NAMALWA (cell line): ENCODE results near the gene ZNF575.
"Not testable (repeated sequence)": the region's sequence is repeated elsewhere in the genome, so short reads cannot be mapped to it uniquely, and the experiment has no call there.

ENCODE experiments used
- DNase-seq: peaks from one replicate; pipeline ENCODE4 v3.0.0-alpha.2; 2015; ENCODE audit warnings: low spot score

ZNF575 gene

DNA sequence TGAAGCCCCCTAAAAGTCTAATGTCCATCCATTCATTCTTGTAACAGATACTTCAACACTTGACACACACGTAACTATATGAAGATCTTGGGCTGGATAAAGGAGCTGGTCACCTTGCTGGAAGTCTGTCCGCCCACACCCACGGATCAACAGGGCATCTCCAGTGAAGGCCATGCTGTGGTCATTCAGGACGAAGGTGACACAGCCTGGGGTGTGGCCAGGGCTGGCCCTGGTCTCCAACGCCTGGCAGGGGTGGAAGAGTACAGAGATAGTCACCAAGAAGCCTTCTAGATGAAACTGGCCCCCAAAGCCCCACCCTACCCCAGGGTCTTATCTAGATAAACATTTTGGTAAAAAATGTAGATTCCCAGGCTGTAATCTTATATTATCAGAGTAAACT lies 21.7 kb upstream of the ZNF575 start:
- no peak for DNase-seq

DNA sequence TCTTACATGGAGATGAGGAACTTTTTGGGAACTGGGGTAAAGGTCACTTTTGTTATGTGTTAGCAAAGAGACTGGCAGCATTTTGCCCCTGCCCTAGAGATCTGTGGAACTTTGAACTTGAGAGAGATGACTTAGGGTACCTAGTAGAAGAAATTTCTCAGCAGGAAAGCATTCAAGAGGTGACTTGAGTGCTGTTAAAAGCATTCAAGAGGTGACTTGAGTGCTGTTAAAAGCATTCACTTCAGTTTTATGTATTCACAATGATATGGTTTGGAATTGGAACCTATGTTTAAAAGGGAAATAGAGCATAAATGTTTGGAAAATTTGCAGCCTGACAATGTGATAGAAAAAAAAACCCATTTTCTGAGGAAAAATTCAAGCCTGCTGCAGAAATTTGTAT lies 20.6 kb upstream of the ZNF575 start:
- not testable (repeated sequence) for DNase-seq

DNA sequence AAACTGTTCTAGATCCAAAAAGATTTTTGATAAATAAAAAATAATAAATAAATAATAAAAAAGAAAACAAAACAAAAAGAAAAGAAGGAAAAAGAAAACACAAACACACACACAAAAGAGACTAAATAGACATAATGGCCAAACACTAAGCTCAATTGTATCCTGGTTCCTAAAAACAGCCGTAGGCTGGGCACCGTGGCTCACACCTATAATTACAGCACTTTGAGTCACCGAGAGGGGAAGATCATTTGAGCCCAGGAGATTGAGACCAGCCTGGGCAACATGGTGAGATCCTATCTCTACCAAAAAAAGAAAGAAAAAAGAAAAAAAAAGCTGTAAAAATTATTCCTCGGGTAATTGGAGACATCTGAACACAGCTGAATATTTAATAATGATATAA lies 14.9 kb upstream of the ZNF575 start:
- no peak for DNase-seq

DNA sequence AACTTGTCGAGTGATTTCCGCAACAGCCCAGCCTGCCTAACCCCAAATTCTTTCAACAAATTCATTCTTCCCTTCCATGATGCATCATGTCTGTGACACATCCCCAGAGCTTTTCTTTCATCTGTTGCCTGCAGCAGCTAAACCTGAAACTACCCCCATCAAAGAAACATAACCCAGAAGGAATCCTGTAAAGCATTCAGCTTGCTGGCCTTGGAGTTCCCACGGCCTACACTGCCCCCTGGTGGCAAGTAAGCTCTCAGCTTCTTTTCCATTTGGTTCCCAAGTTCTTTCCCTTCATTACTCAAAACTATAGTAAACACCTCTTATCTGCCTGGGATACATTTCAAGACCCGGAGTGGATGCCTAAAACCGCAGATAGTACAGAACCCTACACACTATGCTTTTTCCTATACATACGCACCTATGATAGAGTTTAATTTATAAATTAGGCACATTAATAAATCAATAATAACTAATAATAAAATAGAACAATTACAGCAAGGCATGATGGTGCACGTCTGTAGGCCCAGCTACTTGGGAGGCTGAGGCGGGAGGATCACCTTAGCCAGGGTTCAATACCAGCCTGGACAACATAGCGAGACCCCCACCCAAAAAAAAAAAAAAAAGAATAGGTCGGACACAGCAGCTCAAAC lies 13.4 kb upstream of the ZNF575 start:
- peak; percentile 84 for DNase-seq

DNA sequence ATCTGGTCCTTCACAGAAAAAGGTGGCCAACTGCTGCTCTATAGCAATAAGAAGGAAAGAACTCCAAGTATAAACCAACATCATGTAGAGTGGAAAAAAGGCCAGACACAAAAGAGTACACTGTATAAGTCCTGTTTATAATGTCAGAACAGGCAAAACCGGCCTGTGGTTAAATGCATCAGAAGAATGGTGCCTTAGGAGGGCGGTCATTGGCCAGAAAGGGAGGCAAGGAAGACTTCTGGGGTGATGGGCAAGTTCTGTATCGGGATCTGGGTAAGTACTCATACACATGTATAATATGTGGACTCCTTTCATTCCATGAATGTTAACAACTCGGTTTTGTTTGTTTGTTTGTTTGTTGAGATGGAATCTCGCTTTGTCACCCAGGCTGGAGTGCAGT lies 10.1 kb upstream of the ZNF575 start:
- no peak for DNase-seq

DNA sequence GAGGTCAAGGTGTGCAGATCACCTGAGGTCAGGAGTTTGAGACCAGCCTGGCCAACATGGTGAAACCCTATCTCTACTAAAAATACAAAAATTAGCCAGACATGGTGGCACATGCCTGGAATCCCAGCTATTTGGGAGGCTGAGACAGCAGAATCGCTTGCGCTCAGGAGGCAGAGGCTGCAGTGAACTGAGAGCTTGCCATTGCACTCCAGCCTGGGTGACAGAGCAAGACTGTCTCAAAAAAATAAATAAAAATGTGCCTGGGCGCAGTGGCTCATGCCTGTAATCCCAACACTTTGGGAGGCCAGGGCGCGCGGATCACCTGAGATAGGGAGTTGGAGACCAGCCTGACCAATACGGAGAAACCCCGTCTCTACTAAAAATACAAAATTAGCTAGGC lies 9.3 kb upstream of the ZNF575 start:
- not testable (repeated sequence) for DNase-seq

DNA sequence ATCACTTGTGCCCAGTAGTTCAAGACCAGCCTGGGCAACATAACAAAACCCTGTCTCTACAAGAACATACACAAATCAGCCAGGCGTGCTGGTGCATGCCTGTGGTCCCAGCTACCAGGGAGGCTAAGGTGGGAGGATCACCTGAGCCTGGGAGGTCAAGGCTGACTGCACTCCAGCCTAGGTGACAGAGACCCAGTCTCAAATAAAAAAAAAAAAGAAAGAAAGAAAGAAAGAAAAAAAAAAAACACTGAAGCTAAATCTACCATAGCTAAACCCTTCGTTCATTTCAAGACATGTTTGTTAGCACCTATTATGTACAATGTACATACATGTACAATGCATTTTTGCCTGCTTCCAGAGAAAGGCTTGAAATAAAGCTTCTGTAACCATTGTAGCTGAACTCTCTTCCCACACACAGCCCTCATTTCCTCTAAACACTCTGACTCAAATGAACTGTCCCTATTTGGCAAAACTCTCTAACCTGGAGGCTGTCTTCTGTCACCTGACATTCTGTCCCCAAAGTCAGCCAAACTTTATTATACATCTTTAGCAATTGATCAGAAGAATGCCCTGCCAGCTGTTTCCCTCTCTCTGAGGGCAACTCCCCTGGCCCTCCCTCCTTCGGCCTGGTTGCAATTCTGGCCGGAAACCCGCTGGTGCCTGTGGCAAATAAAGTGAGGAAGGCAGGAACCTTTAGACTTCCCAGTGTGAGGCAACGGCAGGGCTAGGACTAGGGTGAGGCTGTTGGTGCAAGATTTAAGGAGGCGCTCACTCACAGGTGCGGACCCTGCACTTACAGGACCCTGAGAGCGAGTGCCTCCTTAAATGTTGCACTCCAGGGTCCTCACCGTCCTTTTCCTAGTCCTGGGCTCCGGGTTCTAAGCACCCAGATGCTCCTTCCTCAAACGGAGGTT lies 7.8 kb upstream of the ZNF575 start:
- DNase-seq = no peak

DNA sequence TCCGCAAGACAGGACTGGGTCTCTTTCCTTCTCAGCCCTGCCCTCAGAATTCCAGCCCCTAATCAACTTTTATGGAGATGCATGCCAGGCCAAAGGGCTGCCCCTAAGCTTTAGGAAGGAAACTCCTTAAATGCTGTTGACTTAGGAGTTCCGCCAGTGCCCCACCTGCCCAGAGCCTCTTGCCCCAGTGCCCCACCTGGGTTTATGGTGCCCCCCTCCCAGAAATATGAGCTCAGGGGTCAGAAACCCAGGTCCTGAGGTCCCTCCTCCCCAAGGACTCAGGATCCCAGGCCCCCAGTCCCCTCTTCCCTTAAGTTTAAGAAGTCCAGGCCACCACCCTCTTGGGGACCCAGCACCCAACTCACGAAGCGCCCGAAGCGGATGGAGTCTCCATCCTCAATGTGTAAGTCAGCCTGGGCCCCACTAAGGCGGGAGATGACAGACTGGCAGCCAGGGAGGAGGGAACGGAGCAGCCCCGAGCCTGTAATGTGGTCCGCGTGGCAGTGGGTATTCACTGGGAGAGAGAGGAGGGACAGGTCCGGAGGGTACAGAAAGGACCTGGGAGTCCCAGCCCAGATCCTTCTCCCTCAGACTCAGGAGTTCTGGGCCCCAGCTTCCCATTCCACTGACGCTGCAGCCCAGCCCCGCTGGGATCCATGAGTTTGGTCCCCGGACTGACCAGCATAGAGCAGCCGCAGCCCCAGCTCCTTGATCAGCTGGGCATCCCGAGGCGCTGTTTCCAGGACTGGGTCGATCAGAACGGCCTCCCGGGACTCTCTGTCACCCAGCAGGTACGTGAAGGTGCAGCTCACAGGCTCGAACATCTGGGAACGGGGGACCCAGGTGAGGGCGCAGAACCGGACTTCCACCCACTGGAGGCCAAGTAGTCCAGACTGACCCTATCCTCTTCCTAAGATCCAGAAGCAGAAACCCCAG lies 6.9 kb upstream of the ZNF575 start:
- no peak for DNase-seq

DNA sequence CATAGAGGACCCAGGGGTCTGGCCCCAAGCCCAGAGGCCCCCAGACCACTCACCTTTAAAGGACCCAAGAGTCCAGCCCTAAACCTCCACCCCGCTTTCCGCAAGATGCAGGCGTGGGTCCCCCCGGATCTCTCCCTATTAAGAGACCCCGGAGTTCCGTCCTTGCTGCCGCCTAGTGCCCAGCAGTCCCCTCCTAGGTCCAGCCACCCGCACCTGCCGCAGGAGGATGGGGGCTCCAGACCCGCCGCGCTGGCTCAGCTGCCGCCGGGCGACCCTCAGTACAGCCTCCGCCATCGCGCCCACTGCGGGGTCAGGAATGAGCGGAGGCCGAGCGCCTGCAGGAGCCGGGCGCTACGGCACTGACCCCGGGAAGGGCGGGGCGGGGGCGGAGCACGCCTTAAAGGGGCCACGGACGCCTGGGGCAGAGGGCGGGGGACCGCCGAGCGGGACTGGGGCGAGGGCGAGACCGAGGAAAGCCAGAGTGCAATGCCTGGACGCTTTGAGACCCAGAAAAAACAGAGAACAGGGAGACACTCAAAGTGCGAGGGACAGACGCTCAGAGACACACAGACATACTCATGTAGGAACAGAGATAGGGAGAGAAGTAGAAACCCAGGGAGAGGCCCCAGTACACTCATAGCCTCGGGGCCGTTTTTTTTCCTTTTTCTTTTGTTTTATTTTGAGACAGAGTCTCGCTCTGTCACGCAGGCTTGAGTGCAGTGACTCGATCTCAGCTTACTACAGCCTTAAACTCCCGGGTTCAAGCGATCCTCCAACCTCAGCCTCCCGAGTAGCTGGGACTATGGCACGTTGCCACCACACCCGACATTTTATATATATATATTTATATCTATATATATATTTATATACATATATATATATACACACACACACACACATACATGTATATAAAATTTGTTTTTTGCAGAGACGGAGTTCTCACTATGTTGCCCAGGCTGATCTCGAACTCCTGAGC lies 5.8 kb upstream of the ZNF575 start, which contains the start of gene ETHE1:
Gene ETHE1, minus strand, starts transcription at position 318 of the 976 bp plus-strand sequence. Its CDS starts 24 bp downstream, at position 294.
- DNase-seq = peak; percentile 59

DNA sequence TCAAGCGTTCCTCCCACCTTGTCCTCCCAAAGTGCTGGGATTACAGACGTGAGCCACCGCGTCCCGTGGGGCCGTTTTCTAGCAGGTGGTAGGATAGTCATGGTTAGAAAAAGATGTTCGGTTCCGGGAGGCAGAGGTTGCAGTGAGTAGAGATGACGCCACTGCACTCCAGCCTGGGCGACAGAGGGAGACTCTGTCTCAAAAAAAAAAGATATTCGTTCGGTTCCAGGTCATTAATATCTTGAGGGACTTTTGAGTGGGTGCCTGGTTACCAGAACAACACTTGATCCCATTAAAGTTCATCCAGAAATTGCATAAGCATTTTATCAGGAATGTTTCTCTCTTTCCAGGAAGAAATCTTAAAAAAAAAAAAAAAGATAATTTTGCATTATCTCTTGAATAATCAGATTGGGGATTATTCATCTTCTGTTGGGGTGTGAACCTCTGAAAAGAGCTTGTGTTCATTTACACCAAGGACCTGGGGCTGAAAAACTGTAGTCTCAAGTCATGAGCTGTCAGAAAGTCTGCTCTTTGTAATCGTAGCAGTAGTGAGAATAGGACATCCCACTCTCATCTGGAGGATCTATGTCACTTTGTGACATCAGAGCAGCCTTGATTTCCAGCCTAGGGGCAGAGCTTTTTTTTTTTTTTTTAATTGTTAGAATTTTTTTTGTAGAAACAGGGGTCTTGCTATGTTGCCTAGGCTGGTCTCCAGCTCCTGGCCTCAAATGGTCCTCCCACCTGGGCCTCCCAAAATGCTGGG lies 4.9 kb upstream of the ZNF575 start:
- no peak for DNase-seq

DNA sequence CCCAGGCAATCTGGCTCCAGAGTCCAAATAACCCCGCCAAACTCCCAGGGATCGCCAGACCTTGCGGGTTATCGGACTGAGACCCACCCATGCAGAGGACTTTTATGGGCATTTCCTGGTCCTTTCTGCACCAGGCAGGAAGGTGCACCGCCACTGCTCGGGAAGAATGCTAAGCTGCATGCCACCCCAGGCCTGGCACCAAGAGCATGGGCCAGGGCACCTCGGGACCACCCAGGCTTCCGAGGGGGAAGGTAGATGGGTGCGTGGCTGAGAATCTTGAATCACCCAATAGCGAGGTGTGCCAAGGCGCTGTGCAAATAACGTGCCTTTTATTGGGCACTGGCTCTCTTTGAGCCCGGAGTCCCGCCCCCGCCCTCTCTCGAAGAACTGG lies 422 bp upstream of the ZNF575 start:
- DNase-seq = no peak

DNA sequence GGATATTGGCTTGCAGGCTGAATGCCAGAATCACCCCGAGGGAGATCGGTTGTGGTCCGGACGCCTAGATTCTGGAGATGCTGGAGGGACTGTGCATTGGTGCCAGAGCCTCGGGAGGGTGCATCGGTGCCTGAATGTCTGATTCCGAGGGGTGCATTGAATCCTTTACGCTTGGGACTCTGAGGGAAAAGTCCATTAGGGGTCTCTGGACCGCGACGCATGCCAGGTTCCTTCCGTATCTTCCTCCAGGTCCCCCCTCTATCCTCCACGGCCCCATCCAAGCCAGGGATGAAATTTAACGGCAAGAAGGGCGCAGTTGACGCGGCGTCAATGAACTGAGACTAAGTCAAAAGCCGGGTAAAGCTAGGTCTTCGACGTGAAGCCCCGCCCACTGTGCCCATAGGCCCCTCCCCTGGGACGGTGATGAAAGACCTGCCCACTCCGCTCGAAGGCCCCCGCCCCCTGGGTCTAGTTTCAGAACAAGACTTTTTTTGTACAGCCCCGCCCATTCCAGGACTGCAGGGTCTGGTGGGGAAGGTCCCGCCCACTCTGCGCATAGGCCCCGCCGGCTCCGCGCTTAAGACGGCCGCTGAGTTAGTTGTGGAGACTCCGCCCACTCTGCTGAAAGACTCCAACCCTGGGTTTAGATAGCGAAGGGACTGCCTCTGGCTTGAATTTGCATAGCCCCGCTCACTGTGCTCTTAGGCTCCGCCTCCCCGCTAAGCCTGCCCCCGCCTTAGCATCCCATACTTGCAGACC lies 737 bp downstream of the ZNF575 start:
- DNase-seq = peak; percentile 100

DNA sequence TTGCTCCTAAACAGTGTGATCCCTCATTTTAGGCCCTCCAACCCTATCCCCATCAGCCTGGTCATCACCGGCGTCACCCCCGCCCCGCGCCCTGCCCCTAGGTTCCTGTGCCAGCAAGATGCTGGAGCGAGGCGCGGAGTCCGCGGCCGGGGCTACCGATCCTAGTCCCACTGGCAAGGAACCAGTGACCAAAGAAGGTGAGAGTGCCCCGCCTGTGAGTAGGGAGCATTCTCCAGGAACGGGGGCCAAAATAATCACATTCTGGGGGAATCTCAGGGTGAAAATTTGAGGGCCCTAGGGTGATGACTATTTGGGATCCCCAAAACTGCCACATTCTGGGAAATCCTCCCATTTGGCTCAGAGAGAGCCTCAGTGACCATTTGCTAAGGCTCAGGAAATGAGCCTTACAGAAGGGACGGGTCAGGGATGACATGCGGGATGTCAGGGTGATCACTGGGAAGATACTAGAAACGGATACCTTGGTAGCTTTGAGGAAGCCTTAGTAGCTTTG lies 1.4 kb downstream of the ZNF575 start:
- DNase-seq = no peak

DNA sequence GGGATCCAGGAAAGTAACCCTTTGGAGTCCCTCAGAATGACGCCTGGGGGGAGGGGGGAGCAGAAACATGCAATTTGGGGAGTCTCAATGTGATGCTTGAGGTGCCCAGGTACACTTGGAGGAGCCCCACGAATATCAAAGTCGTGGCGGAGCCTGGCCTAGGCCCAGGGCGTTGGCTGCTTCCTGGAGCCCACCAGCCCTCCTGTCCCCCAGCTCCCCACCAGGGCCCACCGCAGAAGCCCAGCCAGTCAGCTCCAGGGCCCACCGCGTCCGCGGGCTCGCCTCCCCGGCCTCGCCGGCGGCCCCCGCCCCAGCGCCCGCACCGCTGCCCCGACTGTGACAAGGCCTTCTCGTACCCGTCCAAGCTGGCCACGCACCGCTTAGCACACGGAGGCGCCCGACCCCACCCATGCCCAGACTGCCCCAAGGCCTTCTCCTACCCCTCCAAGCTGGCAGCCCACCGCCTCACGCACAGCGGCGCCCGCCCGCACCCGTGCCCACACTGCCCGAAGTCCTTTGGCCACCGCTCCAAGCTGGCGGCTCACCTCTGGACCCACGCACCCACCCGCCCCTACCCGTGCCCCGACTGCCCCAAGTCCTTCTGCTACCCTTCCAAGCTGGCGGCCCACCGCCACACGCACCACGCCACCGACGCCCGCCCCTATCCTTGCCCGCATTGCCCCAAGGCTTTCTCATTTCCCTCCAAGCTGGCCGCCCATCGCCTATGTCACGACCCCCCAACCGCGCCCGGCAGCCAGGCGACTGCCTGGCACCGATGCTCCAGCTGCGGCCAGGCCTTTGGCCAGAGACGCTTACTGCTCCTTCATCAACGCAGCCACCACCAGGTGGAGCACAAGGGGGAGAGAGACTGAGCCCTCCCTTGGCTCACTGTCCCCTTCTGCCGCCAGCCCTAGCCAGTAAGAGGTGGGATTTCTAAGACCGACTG lies 2.1 kb downstream of the ZNF575 start:
- DNase-seq = peak; percentile 59

DNA sequence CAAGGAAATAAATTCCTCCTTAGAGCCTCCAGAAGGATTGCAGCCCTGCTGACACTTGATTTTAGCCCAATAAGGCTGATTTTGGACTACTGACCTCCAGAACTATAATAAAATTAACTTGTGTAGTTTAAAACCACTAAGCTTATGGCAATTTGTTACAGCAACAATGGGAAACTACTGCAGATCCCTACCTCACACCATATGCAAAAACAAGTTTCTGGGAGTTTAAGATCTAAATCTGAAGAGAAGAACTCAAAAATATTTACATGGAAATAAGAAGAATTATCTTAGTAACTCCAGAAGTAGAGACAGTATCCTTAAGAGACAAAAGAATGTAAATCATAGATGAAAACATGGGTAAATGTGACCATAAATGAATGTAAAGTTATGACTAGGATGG lies 5.9 kb downstream of the ZNF575 start:
- no peak for DNase-seq

DNA sequence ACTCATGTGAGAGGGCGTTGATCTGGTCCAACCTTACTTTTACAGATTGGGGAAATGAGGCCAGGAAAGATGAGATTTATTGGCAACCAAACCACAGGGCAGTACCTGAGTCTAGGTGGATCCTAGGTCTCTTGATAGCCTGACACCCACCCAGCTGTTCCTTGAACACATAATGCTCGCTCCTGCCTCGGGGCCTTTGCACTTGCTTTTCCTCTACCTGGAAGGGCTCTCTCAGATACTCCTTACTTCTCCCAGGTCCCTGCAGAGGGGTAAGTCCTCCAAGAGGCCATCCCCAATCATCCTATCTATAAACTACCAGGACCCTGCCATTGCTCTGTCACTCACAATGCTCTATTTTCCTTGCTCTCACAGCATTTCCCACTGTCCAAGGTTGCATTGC lies 7.4 kb downstream of the ZNF575 start:
- DNase-seq = no peak

DNA sequence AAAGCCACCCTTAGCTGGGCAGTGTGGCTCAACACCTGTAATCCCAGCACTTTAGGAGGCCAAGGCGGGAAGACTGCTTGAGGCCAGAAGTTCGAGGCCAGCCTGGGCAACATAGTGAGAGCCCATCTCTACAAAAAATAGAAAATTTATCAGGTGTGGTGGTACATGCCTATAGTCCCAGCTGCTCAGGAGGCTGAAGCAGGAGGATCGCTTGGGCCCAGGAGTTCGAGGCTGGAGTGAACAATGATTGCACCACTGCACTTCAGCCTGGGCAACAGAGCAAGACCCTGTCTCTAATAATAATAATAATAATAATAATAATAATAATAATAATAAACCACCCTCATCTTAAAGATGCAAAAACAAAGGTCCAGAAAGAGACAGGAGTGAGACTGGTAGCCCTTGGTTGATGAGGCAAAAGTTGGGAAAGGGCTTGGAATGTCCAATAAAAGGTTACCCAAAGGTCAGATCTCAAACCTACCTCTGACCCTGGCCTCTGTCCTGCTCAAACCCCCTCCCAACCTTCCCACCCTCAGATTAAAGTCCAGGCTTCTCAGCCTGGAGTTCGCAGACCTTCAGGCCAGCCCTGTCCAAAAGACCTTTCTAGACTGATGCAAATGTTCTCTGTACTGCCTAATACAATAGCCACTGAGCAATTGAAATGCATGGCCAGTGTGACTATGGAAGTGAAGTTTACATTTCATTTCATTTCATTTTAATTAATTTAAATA lies 9.1 kb downstream of the ZNF575 start:
- no peak for DNase-seq
